ENCODE results near the gene ABL1. TPM values are rescaled to one million over a fixed set of nuclear protein-coding genes. Genes with fewer than 3 reads are reported as not detected.

ABL1 gene
- polyA plus RNA-seq, 1 donor from 2014 or later = 18.5 TPM

DNA sequence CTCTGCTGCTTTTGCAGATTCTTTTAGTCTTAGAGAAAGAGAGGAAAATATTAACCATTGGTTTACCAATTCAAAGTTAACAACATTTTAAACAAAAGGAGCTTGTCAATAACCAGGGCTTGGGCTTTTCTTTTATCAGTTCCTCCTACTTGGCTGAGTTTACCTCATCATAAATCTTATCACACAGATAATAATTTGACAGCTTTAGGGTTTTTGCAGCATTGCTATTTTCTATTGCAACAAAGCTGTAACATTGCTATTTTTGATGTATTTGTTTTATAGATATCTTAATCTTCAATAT is 9.8 kb upstream of the ABL1 start:
- Histone ChIP-seq H4K20me1 (ENCODE audit: insufficient read depth) (no peaks in the 10 kb centered on the region), H3F3A (ENCODE audit: insufficient read depth, low read length, poor library complexity, severe bottlenecking) (peaks cover 6% of the 10 kb centered on the region), H3K79me2 (replicated peaks; ENCODE audit: insufficient read depth, low read length) (peaks cover 3% of the 10 kb centered on the region), H3K4me3 (ENCODE audit: low read length) (peak overlapping the region; percentile 30), H3K4me2 (ENCODE audit: low read length) (peak overlapping the region; percentile 34), H3K27ac (ENCODE audit: low read length) (peak overlapping the region; percentile 18), H3K9me3 (ENCODE audit: low read length) (no peaks in the 10 kb centered on the region), H2AFZ (ENCODE audit: low read depth, low read length) (no peak overlapping the region), H3K9ac (ENCODE audit: low read length) (peak overlapping the region; percentile 21), H3K9me2 (ENCODE audit: insufficient read depth, low read length) (no peaks in the 10 kb centered on the region), H3K36me3 (ENCODE audit: insufficient read depth, low read length) (no peaks in the 10 kb centered on the region), H3K27me3 (ENCODE audit: insufficient read depth, low read depth, low read length) (no peaks in the 10 kb centered on the region)
- TF ChIP-seq POLR2AphosphoS5 (IDR thresholded peaks at IDR 0.05) = no peak
- no peak for TF ChIP-seq EZH2 (IDR thresholded peaks at IDR 0.05; ENCODE audit: borderline replicate concordance, insufficient read depth, low read length, poor library complexity, severe bottlenecking)
- TF ChIP-seq EP300 (conservative IDR thresholded peaks at IDR 0.05; ENCODE audit: poor library complexity, severe bottlenecking) = no peak
- TF ChIP-seq RAD21 (conservative IDR thresholded peaks at IDR 0.05) = no peak
- no peak for TF ChIP-seq TAF1 (IDR thresholded peaks at IDR 0.05; ENCODE audit: low read depth)
- no peak for TF ChIP-seq REST (IDR thresholded peaks at IDR 0.05; ENCODE audit: borderline replicate concordance)
- TF ChIP-seq SMC3 (conservative IDR thresholded peaks at IDR 0.05; ENCODE audit: poor library complexity) = no peak
- TF ChIP-seq MXI1 (conservative IDR thresholded peaks at IDR 0.05; ENCODE audit: poor library complexity, severe bottlenecking) = no peak
- TF ChIP-seq, protein P1, sequence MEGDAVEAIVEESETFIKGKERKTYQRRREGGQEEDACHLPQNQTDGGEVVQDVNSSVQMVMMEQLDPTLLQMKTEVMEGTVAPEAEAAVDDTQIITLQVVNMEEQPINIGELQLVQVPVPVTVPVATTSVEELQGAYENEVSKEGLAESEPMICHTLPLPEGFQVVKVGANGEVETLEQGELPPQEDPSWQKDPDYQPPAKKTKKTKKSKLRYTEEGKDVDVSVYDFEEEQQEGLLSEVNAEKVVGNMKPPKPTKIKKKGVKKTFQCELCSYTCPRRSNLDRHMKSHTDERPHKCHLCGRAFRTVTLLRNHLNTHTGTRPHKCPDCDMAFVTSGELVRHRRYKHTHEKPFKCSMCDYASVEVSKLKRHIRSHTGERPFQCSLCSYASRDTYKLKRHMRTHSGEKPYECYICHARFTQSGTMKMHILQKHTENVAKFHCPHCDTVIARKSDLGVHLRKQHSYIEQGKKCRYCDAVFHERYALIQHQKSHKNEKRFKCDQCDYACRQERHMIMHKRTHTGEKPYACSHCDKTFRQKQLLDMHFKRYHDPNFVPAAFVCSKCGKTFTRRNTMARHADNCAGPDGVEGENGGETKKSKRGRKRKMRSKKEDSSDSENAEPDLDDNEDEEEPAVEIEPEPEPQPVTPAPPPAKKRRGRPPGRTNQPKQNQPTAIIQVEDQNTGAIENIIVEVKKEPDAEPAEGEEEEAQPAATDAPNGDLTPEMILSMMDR (IDR thresholded peaks at IDR 0.05; ENCODE audit: poor library complexity, severe bottlenecking) = no peak

GRCh38 chr9:130825809-130826208 is 9.2 kb upstream of the ABL1 start:
- Histone ChIP-seq H3K4me3 (ENCODE audit: low read length) (no peak overlapping the region), H3K27ac (ENCODE audit: low read length) (no peak overlapping the region), H3K9me2 (ENCODE audit: insufficient read depth, low read length) (no peaks in the 10 kb centered on the region), H3K9ac (ENCODE audit: low read length) (no peak overlapping the region), H3F3A (ENCODE audit: insufficient read depth, low read length, poor library complexity, severe bottlenecking) (peaks cover 6% of the 10 kb centered on the region), H3K79me2 (replicated peaks; ENCODE audit: insufficient read depth, low read length) (peaks cover 3% of the 10 kb centered on the region), H3K27me3 (ENCODE audit: insufficient read depth, low read depth, low read length) (no peaks in the 10 kb centered on the region), H3K36me3 (ENCODE audit: insufficient read depth, low read length) (no peaks in the 10 kb centered on the region), H3K9me3 (ENCODE audit: low read length) (no peaks in the 10 kb centered on the region), H4K20me1 (ENCODE audit: insufficient read depth) (no peaks in the 10 kb centered on the region), H2AFZ (ENCODE audit: low read depth, low read length) (no peak overlapping the region), H3K4me2 (ENCODE audit: low read length) (no peak overlapping the region)
- TF ChIP-seq EP300 (conservative IDR thresholded peaks at IDR 0.05; ENCODE audit: poor library complexity, severe bottlenecking) (no peak), POLR2AphosphoS5 (IDR thresholded peaks at IDR 0.05) (no peak), REST (IDR thresholded peaks at IDR 0.05; ENCODE audit: borderline replicate concordance) (no peak), MXI1 (conservative IDR thresholded peaks at IDR 0.05; ENCODE audit: poor library complexity, severe bottlenecking) (no peak), RAD21 (conservative IDR thresholded peaks at IDR 0.05) (no peak), EZH2 (IDR thresholded peaks at IDR 0.05; ENCODE audit: borderline replicate concordance, insufficient read depth, low read length, poor library complexity, severe bottlenecking) (no peak), SMC3 (conservative IDR thresholded peaks at IDR 0.05; ENCODE audit: poor library complexity) (no peak), TAF1 (IDR thresholded peaks at IDR 0.05; ENCODE audit: low read depth) (no peak)
- TF ChIP-seq, protein P1 (IDR thresholded peaks at IDR 0.05; ENCODE audit: poor library complexity, severe bottlenecking) = no peak

Data from neural cell (in vitro differentiated cells).